Muscle of back (tissue), 11 donors: Measurements from ENCODE around the gene GADD45A. TPM values are rescaled to one million over a fixed set of nuclear protein-coding genes. Genes with fewer than 3 reads are reported as not detected.
A peak's percentile ranks its signal among the peaks of the same experiment; 100 is the strongest.
"Not testable (repeated sequence)": the region's sequence is repeated elsewhere in the genome, so short reads cannot be mapped to it uniquely, and the experiment has no call there.

Experiments
- DNase-seq, 3 donors: peaks; one replicate each; pipeline versions ENCODE4 v3.0.0 to v3.0.0-alpha.2; 2013
- polyA plus RNA-seq, 10 donors: library from polyadenylated mRNA; unstranded; fragments of 120-200 nt; gene quantifications; one replicate each; pipeline ENCODE4 v1.2.1, GENCODE V29; 2013; ENCODE audit not compliant: insufficient read length in 10 of 10

The GADD45A gene
- polyA plus RNA-seq, 10 donors, result 13.5 to 21.7 (median 15.7) TPM

GRCh38 chr1:67665307-67665706 is 19.7 kb upstream of the GADD45A start:
- not testable (repeated sequence) for DNase-seq

- no peak for DNase-seq
These were observed 18.4 kb upstream of the GADD45A start for GRCh38 chr1:67666636-67667035.

- no peak for DNase-seq
These were observed 16.3 kb upstream of the GADD45A start for GRCh38 chr1:67668660-67669059.

- no peak for DNase-seq
These were observed 12.7 kb upstream of the GADD45A start for GRCh38 chr1:67672260-67672803.

GRCh38 chr1:67673468-67674201 is 11.4 kb upstream of the GADD45A start:
- no peak for DNase-seq

GRCh38 chr1:67674260-67675011 is 10.6 kb upstream of the GADD45A start:
- DNase-seq, result peak; percentile 46 to 83 (median 71)

- DNase-seq, result peak in 2 of 3 donors; percentile 24 to 41
These were observed 9.2 kb upstream of the GADD45A start for GRCh38 chr1:67675800-67676199.

GRCh38 chr1:67676287-67676686 is 8.7 kb upstream of the GADD45A start:
- DNase-seq, result no peak

GRCh38 chr1:67676946-67677345 is 8.1 kb upstream of the GADD45A start:
- no peak for DNase-seq

- no peak for DNase-seq
These were observed 7.6 kb upstream of the GADD45A start for GRCh38 chr1:67677408-67677807.

- no peak for DNase-seq
These were observed 7.1 kb upstream of the GADD45A start for GRCh38 chr1:67677930-67678329.

- DNase-seq, result no peak
These were observed 5.3 kb upstream of the GADD45A start for GRCh38 chr1:67679691-67680090.

- no peak for DNase-seq
These were observed 4.5 kb upstream of the GADD45A start for GRCh38 chr1:67680486-67680885.

- DNase-seq, result peak in 1 of 3 donors; percentile 76
These were observed 2.3 kb upstream of the GADD45A start for GRCh38 chr1:67682659-67683197.

GRCh38 chr1:67683316-67683715 is 1.7 kb upstream of the GADD45A start:
- DNase-seq, result peak in 1 of 3 donors; percentile 53

- DNase-seq, result peak in 1 of 3 donors; percentile 47
These were observed 1.1 kb upstream of the GADD45A start for GRCh38 chr1:67683766-67684525.

- DNase-seq, result no peak
These were observed 405 bp upstream of the GADD45A start for GRCh38 chr1:67684526-67685066.

- DNase-seq, result peak in 1 of 3 donors; percentile 78
These were observed 711 bp downstream of the GADD45A start for GRCh38 chr1:67685558-67686266.

- DNase-seq, result peak; percentile 61 to 96 (median 87)
These were observed 1.5 kb downstream of the GADD45A start for GRCh38 chr1:67686267-67687197.

- no peak for DNase-seq
These were observed 2.2 kb downstream of the GADD45A start for GRCh38 chr1:67687198-67687545.
